ENCODE measurements around the gene TMUB1. TPM values are rescaled to one million over a fixed set of nuclear protein-coding genes. Genes with fewer than 3 reads are reported as not detected.

Gene TMUB1
- polyA plus RNA-seq, 2 of the 4 experiments (the other 2 are of a cell fraction) = 14.0 to 37.7 TPM

GRCh38 chr7:151121380-151122170 is 38.3 kb upstream of the TMUB1 start:
- no peak for DNase-seq (ENCODE audit: low read depth in 1 of 2, low spot score in 1 of 2)

GRCh38 chr7:151120896-151121295 is 37.6 kb upstream of the TMUB1 start:
- WGBS (ENCODE audit: missing lambda C conversion rate) = 90% methylated on average over 22 of the region's 22 CpGs
- ChIA-PET CTCF (interaction anchor here (1.0 to 2.8 kb wide), 10 partner anchors 10 to 158 kb away, joined by 3 to 23 read pairs (median 6); no protein-coding TSS in a partner anchor), POLR2A (no interaction called here)
- no peak for FAIRE-seq
- Histone ChIP-seq H3K4me2 (no peak overlapping the region), H3K4me1 (peaks cover 6% of the 10 kb centered on the region), H3K27ac (no peak overlapping the region), H3K9me3 (no peaks in the 10 kb centered on the region), H3K4me3 (no peak overlapping the region)
- no peak for DNase-seq (ENCODE audit: low read depth in 1 of 2, low spot score in 1 of 2)
- TF ChIP-seq EP300 (IDR thresholded peaks at IDR 0.05) = no peak
- TF ChIP-seq CEBPB (IDR thresholded peaks at IDR 0.05) = no peak
- TF ChIP-seq BHLHE40 (IDR thresholded peaks at IDR 0.05; ENCODE audit: low read depth, low read length) = no peak
- TF ChIP-seq RAD21 (conservative IDR thresholded peaks at IDR 0.05 in 1 of 2, IDR thresholded peaks at IDR 0.05 in 1 of 2) = no peak
- no peak for TF ChIP-seq CHD4 (IDR thresholded peaks at IDR 0.05; ENCODE audit: borderline replicate concordance)
- TF ChIP-seq NFE2L2 (conservative IDR thresholded peaks at IDR 0.05; ENCODE audit: low read length) = no peak
- no peak for ATAC-seq

More at GRCh38 chr7:151121380-151122170, 38.3 kb upstream of the TMUB1 start:
- no peak for TF ChIP-seq KDM1A (IDR thresholded peaks at IDR 0.05; ENCODE audit: low read depth)
- TF ChIP-seq EP300 (IDR thresholded peaks at IDR 0.05) = no peak
- no peak for TF ChIP-seq PHF8 (IDR thresholded peaks at IDR 0.05; ENCODE audit: borderline replicate concordance, low read depth)
- TF ChIP-seq, protein P1, sequence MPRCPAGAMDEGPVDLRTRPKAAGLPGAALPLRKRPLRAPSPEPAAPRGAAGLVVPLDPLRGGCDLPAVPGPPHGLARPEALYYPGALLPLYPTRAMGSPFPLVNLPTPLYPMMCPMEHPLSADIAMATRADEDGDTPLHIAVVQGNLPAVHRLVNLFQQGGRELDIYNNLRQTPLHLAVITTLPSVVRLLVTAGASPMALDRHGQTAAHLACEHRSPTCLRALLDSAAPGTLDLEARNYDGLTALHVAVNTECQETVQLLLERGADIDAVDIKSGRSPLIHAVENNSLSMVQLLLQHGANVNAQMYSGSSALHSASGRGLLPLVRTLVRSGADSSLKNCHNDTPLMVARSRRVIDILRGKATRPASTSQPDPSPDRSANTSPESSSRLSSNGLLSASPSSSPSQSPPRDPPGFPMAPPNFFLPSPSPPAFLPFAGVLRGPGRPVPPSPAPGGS (IDR thresholded peaks at IDR 0.05) = no peak
- TF ChIP-seq HES2 (IDR thresholded peaks at IDR 0.05) = no peak
- no peak for TF ChIP-seq EHF (CRISPR knock-in tag; IDR thresholded peaks at IDR 0.05)
- TF ChIP-seq TFCP2L1 (CRISPR knock-in tag; IDR thresholded peaks at IDR 0.05) = no peak
- no peak for TF ChIP-seq HOXA7 (CRISPR knock-in tag; IDR thresholded peaks at IDR 0.05)
- TF ChIP-seq POLR2AphosphoS2 (conservative IDR thresholded peaks at IDR 0.05; ENCODE audit: low read length) = no peak
- no peak for TF ChIP-seq RNF2 (IDR thresholded peaks at IDR 0.05; ENCODE audit: borderline replicate concordance, low read depth)
- no peak for TF ChIP-seq KDM5A (IDR thresholded peaks at IDR 0.05)
- TF ChIP-seq SMC3 (IDR thresholded peaks at IDR 0.05) = no peak
- TF ChIP-seq GATA3 (IDR thresholded peaks at IDR 0.05; ENCODE audit: borderline replicate concordance) = no peak
- TF ChIP-seq RCOR1 (IDR thresholded peaks at IDR 0.05; ENCODE audit: low read depth, low read length) = no peak
- TF ChIP-seq ZC3H11A (IDR thresholded peaks at IDR 0.05) = no peak
- Histone ChIP-seq H3K9me3 (no peaks in the 10 kb centered on the region), H3K4me1 (no peaks in the 10 kb centered on the region; the same call in 2 of the 3 replicates), H3K4me2 (no peak overlapping the region), H3K27ac (no peak overlapping the region), H3K4me3 (no peak overlapping the region)
- ATAC-seq = no peak
- FAIRE-seq = no peak
- CTCF ChIA-PET = interaction anchor here (1.0 to 3.4 kb wide), 8 partner anchors 10 to 50 kb away, joined by 3 to 50 read pairs (median 10); no protein-coding TSS in a partner anchor
- 88% methylated on average over 26 of the region's 30 CpGs for WGBS (ENCODE audit: missing lambda C conversion rate)
- POLR2A ChIA-PET = no interaction called here

GRCh38 chr7:151119902-151120301 is 36.6 kb upstream of the TMUB1 start:
- no peak for ATAC-seq
- Histone ChIP-seq H3K4me1 (peaks cover 10% of the 10 kb centered on the region), H3K4me2 (no peak overlapping the region), H3K4me3 (no peak overlapping the region), H3K9me3 (no peaks in the 10 kb centered on the region), H3K27ac (no peak overlapping the region)
- no peak for FAIRE-seq
- WGBS (ENCODE audit: missing lambda C conversion rate) = 93% methylated on average over 21 of the region's 27 CpGs
- no peak for DNase-seq (ENCODE audit: low read depth in 1 of 2, low spot score in 1 of 2)
- ChIA-PET POLR2A (no interaction called here), CTCF (interaction anchor here (0.8 to 2.8 kb wide), 12 partner anchors 9 to 157 kb away, joined by 3 to 23 read pairs (median 5); no protein-coding TSS in a partner anchor)
- TF ChIP-seq FOSB (CRISPR knock-in tag; IDR thresholded peaks at IDR 0.05) (no peak), HDAC2 (IDR thresholded peaks at IDR 0.05) (no peak), NFE2L2 (conservative IDR thresholded peaks at IDR 0.05; ENCODE audit: low read length) (no peak), USF2 (IDR thresholded peaks at IDR 0.05) (no peak), HEYL (CRISPR knock-in tag; IDR thresholded peaks at IDR 0.05) (no peak), TP53 (CRISPR knock-in tag; IDR thresholded peaks at IDR 0.05) (no peak), RARB (CRISPR knock-in tag; IDR thresholded peaks at IDR 0.05) (no peak), MAFK (IDR thresholded peaks at IDR 0.05; ENCODE audit: partially characterized antibody) (no peak), ZFP36 (IDR thresholded peaks at IDR 0.05; ENCODE audit: borderline replicate concordance, partially characterized antibody) (no peak), KDM1A (IDR thresholded peaks at IDR 0.05; ENCODE audit: low read depth) (no peak)
- TF ChIP-seq, protein P1 (IDR thresholded peaks at IDR 0.05) = no peak
- TF ChIP-seq, protein P2, sequence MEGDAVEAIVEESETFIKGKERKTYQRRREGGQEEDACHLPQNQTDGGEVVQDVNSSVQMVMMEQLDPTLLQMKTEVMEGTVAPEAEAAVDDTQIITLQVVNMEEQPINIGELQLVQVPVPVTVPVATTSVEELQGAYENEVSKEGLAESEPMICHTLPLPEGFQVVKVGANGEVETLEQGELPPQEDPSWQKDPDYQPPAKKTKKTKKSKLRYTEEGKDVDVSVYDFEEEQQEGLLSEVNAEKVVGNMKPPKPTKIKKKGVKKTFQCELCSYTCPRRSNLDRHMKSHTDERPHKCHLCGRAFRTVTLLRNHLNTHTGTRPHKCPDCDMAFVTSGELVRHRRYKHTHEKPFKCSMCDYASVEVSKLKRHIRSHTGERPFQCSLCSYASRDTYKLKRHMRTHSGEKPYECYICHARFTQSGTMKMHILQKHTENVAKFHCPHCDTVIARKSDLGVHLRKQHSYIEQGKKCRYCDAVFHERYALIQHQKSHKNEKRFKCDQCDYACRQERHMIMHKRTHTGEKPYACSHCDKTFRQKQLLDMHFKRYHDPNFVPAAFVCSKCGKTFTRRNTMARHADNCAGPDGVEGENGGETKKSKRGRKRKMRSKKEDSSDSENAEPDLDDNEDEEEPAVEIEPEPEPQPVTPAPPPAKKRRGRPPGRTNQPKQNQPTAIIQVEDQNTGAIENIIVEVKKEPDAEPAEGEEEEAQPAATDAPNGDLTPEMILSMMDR (IDR thresholded peaks at IDR 0.05) = no peak
